AG04449 (cell line): ENCODE results near the gene EID3.
A peak's percentile ranks its signal among the peaks of the same experiment; 100 is the strongest.

Experiments
- CTCF ChIA-PET: fragments of 350-600 bp; formaldehyde crosslinking; extraction: SDS; loops from one replicate; lab custom pipeline; 2021; ENCODE audit warnings: antibody characterized with exemption; lab: Yijun Ruan, JAX
- POLR2A ChIA-PET: fragments of 400-600, 350-600 bp; formaldehyde crosslinking; extraction: SDS; loops from one replicate; lab custom pipeline; 2020; ENCODE audit warnings: antibody characterized with exemption, inconsistent platforms; lab: Yijun Ruan, JAX
- DNase-seq: peaks from one replicate; pipeline ENCODE4 v3.0.0-alpha.2; 2010; ENCODE audit warnings: low read depth, low spot score
- H3K4me3 ChIP-seq: 2 replicates; pipeline ENCODE4 v1.5.1; 2011; ENCODE audit warnings: low read depth, mild to moderate bottlenecking, control low read depth, low read length
- TF ChIP-seq, protein P1 (sequence below): IDR thresholded peaks from one replicate; pipeline ENCODE4 v1.5.1; 2011; ENCODE audit warnings: mild to moderate bottlenecking, moderate library complexity, low read length, control low read depth, inconsistent platforms; ENCODE audit not compliant: insufficient read depth; ENCODE audit errors: missing control alignments

The EID3 gene

DNA sequence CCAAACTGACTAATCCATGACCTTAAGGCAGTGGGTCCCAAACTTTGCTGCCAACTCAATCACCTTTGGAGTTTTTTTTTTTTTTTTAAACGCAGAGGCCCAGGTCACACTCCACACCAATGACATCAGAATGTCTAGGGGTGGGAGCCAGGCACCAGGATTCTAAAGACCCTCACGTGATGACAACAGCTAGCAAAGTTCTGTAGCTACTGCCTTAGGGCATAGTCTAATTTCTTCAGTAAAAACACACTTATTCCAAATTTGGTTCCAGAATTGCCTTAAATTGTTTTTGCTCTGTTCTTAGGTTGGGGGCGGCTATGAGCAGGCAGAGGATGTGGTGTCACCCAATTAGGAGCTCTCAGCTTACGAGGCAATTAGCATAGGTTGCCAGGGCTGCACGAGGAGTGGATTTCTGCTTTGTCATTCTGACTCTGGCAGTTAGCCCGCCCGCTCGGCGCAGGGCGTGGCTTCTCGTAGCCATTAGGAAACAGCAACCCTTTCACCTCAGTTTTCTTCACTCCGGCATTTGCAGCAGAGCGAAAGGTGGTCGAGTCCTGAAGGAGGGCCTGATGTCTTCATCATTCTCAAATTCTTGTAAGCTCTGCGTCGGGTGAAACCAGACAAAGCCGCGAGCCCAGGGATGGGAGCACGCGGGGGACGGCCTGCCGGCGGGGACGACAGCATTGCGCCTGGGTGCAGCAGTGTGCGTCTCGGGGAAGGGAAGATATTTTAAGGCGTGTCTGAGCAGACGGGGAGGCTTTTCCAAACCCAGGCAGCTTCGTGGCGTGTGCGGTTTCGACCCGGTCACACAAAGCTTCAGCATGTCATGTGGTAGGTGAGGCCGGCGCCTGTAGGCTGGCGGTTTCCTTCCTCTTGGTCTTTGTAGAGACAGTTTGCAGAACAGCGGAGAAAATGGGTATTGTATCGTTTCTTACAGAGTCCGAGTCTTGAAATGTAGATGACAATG lies 16.7 kb upstream of the EID3 start:
- peak overlapping the region; percentile 91 for H3K4me3 ChIP-seq
- ChIA-PET CTCF (interaction anchor here (0.7 to 3.4 kb wide), 9 partner anchors 9 to 87 kb away, joined by 3 to 19 read pairs (median 5); no protein-coding TSS in a partner anchor), POLR2A (interaction anchor here (1.0 to 3.0 kb wide), 8 partner anchors 10 to 148 kb away, joined by 3 to 19 read pairs (median 6); partner anchors contain the start of genes EID3 and TXNRD1)
- DNase-seq = peak; percentile 91
- TF ChIP-seq, protein P1, sequence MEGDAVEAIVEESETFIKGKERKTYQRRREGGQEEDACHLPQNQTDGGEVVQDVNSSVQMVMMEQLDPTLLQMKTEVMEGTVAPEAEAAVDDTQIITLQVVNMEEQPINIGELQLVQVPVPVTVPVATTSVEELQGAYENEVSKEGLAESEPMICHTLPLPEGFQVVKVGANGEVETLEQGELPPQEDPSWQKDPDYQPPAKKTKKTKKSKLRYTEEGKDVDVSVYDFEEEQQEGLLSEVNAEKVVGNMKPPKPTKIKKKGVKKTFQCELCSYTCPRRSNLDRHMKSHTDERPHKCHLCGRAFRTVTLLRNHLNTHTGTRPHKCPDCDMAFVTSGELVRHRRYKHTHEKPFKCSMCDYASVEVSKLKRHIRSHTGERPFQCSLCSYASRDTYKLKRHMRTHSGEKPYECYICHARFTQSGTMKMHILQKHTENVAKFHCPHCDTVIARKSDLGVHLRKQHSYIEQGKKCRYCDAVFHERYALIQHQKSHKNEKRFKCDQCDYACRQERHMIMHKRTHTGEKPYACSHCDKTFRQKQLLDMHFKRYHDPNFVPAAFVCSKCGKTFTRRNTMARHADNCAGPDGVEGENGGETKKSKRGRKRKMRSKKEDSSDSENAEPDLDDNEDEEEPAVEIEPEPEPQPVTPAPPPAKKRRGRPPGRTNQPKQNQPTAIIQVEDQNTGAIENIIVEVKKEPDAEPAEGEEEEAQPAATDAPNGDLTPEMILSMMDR = no peak

DNA sequence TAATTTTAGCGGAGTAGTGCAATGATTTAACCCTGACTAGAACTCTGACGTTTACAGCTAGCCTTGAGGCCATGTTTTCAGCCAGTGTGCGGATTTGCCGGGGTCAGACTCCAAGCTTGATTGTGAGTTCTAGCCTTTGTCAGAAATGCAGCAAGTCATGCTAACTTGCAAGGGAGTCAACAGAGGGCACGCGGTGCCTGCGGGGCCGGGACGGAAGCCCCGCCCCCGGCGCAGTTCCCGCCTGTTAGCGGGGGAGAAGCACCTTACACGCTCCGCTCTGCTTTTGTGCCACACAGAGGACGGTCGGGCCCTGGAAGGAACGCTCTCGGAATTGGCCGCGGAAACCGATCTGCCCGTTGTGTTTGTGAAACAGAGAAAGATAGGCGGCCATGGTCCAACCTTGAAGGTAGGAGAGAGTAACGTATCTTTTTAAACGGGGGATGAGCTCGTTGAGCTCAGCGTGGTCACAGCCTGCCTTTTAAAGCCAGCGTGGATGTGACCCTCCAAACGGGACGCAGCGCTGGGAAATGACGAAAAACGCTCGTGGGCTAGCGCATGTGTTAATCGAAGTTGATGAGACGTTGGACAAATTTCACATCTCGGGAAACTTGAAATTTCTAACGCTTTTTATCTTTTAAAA lies 14.8 kb upstream of the EID3 start:
- no peak for DNase-seq
- peak overlapping the region; percentile 91 for H3K4me3 ChIP-seq
- POLR2A ChIA-PET = interaction anchor here (0.6 to 3.0 kb wide), 9 partner anchors 14 to 819 kb away, joined by 3 to 19 read pairs (median 3); partner anchors contain the start of genes EID3, TDG, TXNRD1 and WASHC4
- TF ChIP-seq, protein P1 = no peak
- CTCF ChIA-PET = interaction anchor here (0.9 to 3.4 kb wide), 7 partner anchors 9 to 89 kb away, joined by 3 to 19 read pairs (median 6); partner anchors contain the start of genes EID3 and TXNRD1

DNA sequence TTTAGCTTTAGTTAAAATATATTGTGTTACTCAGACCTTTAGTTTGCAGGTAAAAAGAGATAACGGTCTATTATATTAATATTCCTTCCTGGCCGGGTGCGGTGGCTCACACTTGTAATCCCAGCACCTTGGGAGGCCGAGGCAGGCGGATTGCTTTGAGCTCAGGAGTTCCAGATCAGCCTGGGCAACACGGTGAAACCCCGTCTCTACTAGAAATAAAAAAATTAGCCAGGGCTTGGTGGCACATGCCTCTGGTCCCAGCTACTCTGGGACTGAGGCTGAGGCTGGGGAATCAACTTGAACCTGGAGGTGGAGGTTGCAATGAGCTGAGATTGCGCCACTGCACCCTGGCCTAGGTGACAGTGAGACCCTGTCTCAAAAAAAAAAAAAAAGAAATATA lies 13.2 kb upstream of the EID3 start:
- ChIA-PET POLR2A (no interaction called here), CTCF (interaction anchor here (1.3 to 1.6 kb wide), 4 partner anchors 8 to 90 kb away, joined by 3 to 4 read pairs (median 4); no protein-coding TSS in a partner anchor)
- H3K4me3 ChIP-seq = peak overlapping the region; percentile 91
- DNase-seq = no peak
- TF ChIP-seq, protein P1 = no peak

DNA sequence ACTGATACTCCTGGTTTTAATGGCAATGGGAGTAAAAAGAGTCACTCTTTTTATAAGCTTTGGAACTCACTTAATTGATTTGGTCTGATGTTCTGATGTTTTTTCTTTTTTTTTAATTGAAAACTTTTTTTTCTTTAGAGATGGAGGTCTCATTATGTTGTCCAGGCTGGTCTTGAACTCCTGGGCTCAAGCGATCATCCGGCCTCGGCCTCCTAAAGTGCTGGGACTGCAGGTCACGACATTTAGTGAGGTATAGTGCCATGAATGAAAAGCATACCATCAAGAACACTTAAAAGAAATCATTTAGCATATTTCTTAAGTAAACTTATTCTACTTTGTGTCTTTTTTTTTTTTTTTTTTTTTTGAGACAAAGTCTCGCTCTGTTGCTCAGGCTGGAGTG lies 12.7 kb upstream of the EID3 start:
- CTCF ChIA-PET = interaction anchor here (1.3 to 1.6 kb wide), 3 partner anchors 9 to 91 kb away, joined by 4 read pairs; no protein-coding TSS in a partner anchor
- peak overlapping the region; percentile 16 for H3K4me3 ChIP-seq
- POLR2A ChIA-PET = no interaction called here
- DNase-seq = no peak
- TF ChIP-seq, protein P1 = no peak

DNA sequence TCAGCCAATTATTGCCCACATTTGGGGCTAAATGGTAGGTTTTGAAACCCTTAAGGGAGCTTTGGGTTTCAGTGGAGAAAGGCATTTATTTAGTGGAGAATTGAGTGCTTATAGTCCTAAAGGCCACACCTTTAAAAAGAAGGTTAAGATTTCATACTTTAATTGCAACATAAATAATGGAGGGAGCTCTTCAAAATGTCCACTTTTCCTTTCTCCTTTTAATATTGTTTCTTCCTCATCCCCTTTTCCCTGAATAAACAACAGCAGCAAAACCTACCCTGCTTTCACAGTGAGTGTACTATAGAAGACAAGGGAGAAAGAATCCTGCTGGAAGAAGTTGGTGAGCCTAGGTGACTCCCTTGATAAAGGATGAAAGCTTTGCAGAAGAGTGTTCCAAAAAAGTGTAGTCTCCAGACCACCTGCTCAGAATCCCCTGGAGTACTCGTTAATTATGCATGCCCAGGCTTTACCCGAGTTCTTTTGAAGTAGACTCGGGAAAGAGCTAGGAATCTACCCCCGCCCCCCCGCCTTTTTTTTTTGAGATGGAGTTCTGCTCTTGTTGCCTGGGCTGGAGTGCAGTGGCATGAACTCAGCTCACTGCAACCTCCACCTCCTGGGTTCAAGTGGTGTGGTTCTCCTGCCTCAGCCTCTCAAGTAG lies 11.5 kb upstream of the EID3 start:
- DNase-seq = no peak
- ChIA-PET CTCF (interaction anchor here (0.8 to 1.0 kb wide), 3 partner anchors 8 to 78 kb away, joined by 3 to 5 read pairs (median 4); partner anchors contain the start of gene TXNRD1), POLR2A (interaction anchor here (0.8 kb wide), 1 partner anchor 73 kb away, joined by 3 read pairs; no protein-coding TSS in a partner anchor)
- peak overlapping the region; percentile 15 for H3K4me3 ChIP-seq
- TF ChIP-seq, protein P1 = no peak
